ENCODE data around the gene CRISP2.

DNA sequence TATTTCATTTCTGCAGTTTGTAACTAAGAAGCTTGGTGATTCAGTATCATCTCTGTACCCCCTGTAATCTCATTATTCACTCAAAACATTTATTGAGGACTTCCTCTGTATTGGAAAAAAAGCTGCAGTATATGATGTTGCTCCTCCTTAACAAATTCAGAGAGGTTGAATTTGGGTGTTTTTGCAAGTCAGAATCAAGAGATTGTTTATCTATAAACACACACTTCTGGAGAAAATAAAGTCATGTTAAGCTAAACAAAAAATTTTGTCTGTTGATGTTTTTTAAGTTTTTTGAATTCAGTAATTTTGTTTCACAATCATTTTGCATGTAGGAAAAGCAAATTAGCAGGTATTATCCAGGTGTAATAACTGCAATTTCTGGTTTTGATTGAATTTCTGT, 65.3 kb downstream of the CRISP2 start:
- TF ChIP-seq, protein P1, sequence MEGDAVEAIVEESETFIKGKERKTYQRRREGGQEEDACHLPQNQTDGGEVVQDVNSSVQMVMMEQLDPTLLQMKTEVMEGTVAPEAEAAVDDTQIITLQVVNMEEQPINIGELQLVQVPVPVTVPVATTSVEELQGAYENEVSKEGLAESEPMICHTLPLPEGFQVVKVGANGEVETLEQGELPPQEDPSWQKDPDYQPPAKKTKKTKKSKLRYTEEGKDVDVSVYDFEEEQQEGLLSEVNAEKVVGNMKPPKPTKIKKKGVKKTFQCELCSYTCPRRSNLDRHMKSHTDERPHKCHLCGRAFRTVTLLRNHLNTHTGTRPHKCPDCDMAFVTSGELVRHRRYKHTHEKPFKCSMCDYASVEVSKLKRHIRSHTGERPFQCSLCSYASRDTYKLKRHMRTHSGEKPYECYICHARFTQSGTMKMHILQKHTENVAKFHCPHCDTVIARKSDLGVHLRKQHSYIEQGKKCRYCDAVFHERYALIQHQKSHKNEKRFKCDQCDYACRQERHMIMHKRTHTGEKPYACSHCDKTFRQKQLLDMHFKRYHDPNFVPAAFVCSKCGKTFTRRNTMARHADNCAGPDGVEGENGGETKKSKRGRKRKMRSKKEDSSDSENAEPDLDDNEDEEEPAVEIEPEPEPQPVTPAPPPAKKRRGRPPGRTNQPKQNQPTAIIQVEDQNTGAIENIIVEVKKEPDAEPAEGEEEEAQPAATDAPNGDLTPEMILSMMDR (IDR thresholded peaks at IDR 0.05) = no peak
- TF ChIP-seq EZH2 (IDR thresholded peaks at IDR 0.05; ENCODE audit: borderline replicate concordance, insufficient read depth, low read depth, low read length, poor library complexity, severe bottlenecking) = no peak

Measured in B cell (primary cell).